ENCODE data around the gene FAM219A. TPM values are rescaled to one million over a fixed set of nuclear protein-coding genes. Genes with fewer than 3 reads are reported as not detected.

The FAM219A gene
- total RNA-seq, 1 donor from 2014 or later: 19.7 TPM

- DNase-seq (ENCODE audit: low spot score): no peak
- H3K36me3 Mint-ChIP-seq (ENCODE audit: low read depth): no peaks in the 10 kb centered on the region
- no peak overlapping the region for H3K27ac Mint-ChIP-seq
- H3K27me3 Mint-ChIP-seq (ENCODE audit: low read depth): no peaks in the 10 kb centered on the region
- intact Hi-C loops (cut with micrococcal nuclease): no loop called here
- H3K4me3 Mint-ChIP-seq (ENCODE audit: low read depth): no peak overlapping the region
- H3K9me3 Mint-ChIP-seq: no peaks in the 10 kb centered on the region
- no peaks in the 10 kb centered on the region for H3K4me1 Mint-ChIP-seq (ENCODE audit: low read depth)
Observed at GRCh38 chr9:34431667-34432066, 26.7 kb downstream of the FAM219A start.

DNA sequence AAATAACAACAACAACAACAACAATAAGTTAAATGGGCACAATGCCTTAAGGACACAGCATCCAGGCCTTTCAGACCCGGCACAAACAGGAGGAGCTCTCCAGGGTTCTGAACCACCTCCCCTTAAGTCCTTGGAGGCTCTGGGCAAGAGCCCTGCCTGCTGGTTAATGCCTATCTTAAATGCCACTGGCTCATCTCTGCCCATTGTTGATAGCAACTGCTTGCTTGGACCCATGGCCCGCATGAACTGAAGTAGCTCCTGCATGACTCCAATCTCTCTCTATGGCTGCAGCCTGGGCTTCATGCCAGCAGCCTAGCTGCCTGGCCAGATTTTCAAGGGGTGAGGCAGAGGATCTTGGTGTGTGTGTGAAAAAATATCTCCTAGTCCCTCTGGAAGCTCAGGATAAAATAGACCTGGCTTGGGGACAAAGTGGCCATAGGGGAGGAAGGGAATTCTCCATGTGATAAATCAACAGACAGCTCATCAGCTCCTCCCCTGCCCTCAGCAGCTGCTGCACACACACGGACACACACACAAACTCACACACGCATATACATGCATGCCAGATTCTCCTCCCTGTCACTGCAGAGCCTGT lies 27.4 kb downstream of the FAM219A start:
- Mint-ChIP-seq H3K27me3 (ENCODE audit: low read depth) (no peaks in the 10 kb centered on the region), H3K4me3 (ENCODE audit: low read depth) (no peak overlapping the region), H3K27ac (no peak overlapping the region), H3K9me3 (no peaks in the 10 kb centered on the region), H3K4me1 (ENCODE audit: low read depth) (no peaks in the 10 kb centered on the region), H3K36me3 (ENCODE audit: low read depth) (no peaks in the 10 kb centered on the region)
- no peak for DNase-seq (ENCODE audit: low spot score)
- intact Hi-C loops (cut with micrococcal nuclease): no loop called here

GRCh38 chr9:34428325-34428958 lies 29.9 kb downstream of the FAM219A start:
- Mint-ChIP-seq H3K27me3 (ENCODE audit: low read depth) (no peaks in the 10 kb centered on the region), H3K36me3 (ENCODE audit: low read depth) (no peaks in the 10 kb centered on the region), H3K9me3 (no peaks in the 10 kb centered on the region), H3K4me1 (ENCODE audit: low read depth) (no peaks in the 10 kb centered on the region), H3K27ac (no peak overlapping the region), H3K4me3 (ENCODE audit: low read depth) (no peak overlapping the region)
- intact Hi-C loops (cut with micrococcal nuclease): no loop called here
- DNase-seq (ENCODE audit: low spot score): no peak

DNA sequence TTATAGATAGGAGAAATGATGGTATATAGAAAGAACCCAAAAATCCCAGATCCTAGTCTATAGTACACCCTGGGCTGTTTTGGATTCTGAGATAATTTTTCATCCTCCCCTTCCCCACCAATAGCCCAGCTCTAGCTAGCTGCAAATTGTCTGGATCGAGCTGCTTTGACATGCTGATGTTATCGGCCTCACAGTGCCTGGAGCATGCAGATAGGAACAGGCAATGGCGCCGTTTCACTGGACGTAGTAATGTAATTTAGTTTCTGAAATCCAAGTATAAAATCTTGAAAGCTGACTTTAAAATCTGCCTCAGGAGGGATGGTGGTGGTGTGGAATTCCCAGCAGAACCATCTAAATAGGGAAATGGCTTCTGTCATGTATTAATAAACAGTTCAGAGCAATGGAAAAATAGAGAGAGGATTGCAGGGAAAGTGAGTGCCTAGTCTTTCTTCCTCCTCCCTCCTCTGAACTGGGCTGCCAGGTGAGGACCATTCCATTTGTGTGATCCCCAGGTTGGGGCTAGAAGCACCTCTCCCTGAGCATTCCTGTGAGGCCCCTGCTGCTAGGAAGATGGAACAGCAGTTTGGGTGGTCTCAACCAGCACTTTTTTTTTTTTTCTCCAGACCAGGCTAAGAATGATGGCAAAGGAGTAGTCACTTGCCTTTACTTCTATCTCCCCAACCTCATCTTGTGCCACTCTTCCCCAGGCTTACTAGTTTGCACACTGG lies 31.9 kb downstream of the FAM219A start:
- Mint-ChIP-seq H3K27me3 (ENCODE audit: low read depth) (no peaks in the 10 kb centered on the region), H3K27ac (no peak overlapping the region), H3K9me3 (no peaks in the 10 kb centered on the region), H3K4me3 (ENCODE audit: low read depth) (no peak overlapping the region), H3K4me1 (ENCODE audit: low read depth) (no peaks in the 10 kb centered on the region), H3K36me3 (ENCODE audit: low read depth) (no peaks in the 10 kb centered on the region)
- intact Hi-C loops (cut with micrococcal nuclease): no loop called here
- DNase-seq (ENCODE audit: low spot score): no peak

- Mint-ChIP-seq H3K27me3 (ENCODE audit: low read depth) (no peaks in the 10 kb centered on the region), H3K4me1 (ENCODE audit: low read depth) (no peaks in the 10 kb centered on the region), H3K36me3 (ENCODE audit: low read depth) (no peaks in the 10 kb centered on the region), H3K4me3 (ENCODE audit: low read depth) (no peak overlapping the region), H3K27ac (no peak overlapping the region), H3K9me3 (no peaks in the 10 kb centered on the region)
- DNase-seq (ENCODE audit: low spot score): no peak
- intact Hi-C loops (cut with micrococcal nuclease): no loop called here
Observed at GRCh38 chr9:34419716-34420504, 38.5 kb downstream of the FAM219A start.

DNA sequence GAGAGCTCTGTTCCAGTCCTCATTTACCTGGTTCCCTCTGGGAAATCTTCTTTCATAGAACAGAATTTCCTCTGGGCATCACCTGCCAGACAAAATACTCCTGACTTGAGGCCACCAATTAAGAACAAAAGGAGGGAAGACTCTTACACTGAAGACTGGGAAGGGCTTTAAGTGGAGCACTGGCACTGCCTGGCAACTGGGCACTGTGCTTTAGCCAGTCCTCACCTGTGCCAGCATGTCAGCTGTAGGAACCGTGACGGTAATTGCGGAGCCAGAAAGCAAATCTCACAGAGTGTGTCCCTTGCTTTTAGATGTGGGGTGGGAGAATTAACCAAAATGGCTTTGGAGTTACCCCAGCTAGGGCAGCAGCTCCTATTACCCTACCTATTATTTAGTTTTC lies 40.6 kb downstream of the FAM219A start:
- no peaks in the 10 kb centered on the region for H3K27me3 Mint-ChIP-seq (ENCODE audit: low read depth)
- H3K27ac Mint-ChIP-seq: no peak overlapping the region
- DNase-seq (ENCODE audit: low spot score): no peak

GRCh38 chr9:34413231-34413852 lies 45.0 kb downstream of the FAM219A start:
- peak; percentile 25 for DNase-seq (ENCODE audit: low spot score)
- Mint-ChIP-seq H3K9me3 (no peaks in the 10 kb centered on the region), H3K36me3 (ENCODE audit: low read depth) (no peaks in the 10 kb centered on the region), H3K27ac (no peak overlapping the region), H3K4me1 (ENCODE audit: low read depth) (no peaks in the 10 kb centered on the region), H3K4me3 (ENCODE audit: low read depth) (no peak overlapping the region), H3K27me3 (ENCODE audit: low read depth) (no peaks in the 10 kb centered on the region)
- intact Hi-C loops (cut with micrococcal nuclease): no loop called here

More for the DNA sequence above, 40.6 kb downstream of the FAM219A start:
- Mint-ChIP-seq H3K36me3 (ENCODE audit: low read depth) (no peaks in the 10 kb centered on the region), H3K9me3 (no peaks in the 10 kb centered on the region), H3K4me1 (ENCODE audit: low read depth) (no peaks in the 10 kb centered on the region), H3K4me3 (ENCODE audit: low read depth) (no peak overlapping the region)
- intact Hi-C loops (cut with micrococcal nuclease): no loop called here

DNA sequence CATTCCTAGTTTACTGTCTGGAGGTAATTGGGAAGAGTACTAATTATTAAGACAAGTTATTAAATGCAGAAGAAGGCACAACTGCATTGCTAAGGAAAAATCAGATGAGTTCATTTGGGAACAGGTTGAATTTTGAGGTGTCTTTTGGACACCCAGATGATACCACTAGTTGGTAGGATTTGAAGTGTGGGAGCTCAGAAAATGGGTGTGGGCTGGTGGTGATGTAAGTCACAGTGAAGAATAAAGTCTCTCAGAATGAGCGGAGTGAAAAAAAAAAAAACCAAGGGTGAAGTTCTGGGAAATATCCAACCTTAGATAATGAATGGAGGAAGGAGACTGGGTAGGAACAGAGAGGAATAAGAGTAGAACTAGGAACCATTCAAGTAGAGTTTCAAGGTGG lies 46.0 kb downstream of the FAM219A start:
- H3K9me3 Mint-ChIP-seq: no peaks in the 10 kb centered on the region
- H3K27me3 Mint-ChIP-seq (ENCODE audit: low read depth): no peaks in the 10 kb centered on the region
- H3K4me3 Mint-ChIP-seq (ENCODE audit: low read depth): no peak overlapping the region
- no peak overlapping the region for H3K27ac Mint-ChIP-seq
- no peak for DNase-seq (ENCODE audit: low spot score)
- intact Hi-C loops (cut with micrococcal nuclease): no loop called here
- no peaks in the 10 kb centered on the region for H3K36me3 Mint-ChIP-seq (ENCODE audit: low read depth)
- no peaks in the 10 kb centered on the region for H3K4me1 Mint-ChIP-seq (ENCODE audit: low read depth)

DNA sequence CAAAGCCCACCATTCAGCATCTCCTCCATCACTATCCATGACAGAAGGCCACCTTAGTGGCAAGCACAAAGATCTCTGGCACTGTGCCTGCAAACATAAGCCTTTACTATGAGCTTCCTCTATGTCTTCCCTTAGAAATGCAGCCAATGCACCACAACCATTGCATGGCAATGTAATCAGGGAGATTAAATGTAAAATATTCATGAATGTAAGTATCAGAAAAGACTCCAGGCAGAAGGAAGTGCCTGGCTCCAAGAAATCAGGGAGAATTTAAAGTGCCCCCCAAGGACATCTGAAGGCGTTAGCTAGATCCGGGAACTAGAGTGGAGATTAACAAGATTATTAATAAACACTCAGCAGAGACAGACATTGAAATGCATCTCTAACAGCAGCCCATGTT lies 49.2 kb downstream of the FAM219A start:
- H3K4me1 Mint-ChIP-seq (ENCODE audit: low read depth): no peaks in the 10 kb centered on the region
- no peaks in the 10 kb centered on the region for H3K36me3 Mint-ChIP-seq (ENCODE audit: low read depth)
- H3K4me3 Mint-ChIP-seq (ENCODE audit: low read depth): no peak overlapping the region
- no peaks in the 10 kb centered on the region for H3K27me3 Mint-ChIP-seq (ENCODE audit: low read depth)
- H3K27ac Mint-ChIP-seq: no peak overlapping the region
- H3K9me3 Mint-ChIP-seq: no peaks in the 10 kb centered on the region
- no peak for DNase-seq (ENCODE audit: low spot score)
- intact Hi-C loops (cut with micrococcal nuclease): no loop called here

- H3K27ac Mint-ChIP-seq: no peak overlapping the region
- no peak overlapping the region for H3K4me3 Mint-ChIP-seq (ENCODE audit: low read depth)
- no peaks in the 10 kb centered on the region for H3K27me3 Mint-ChIP-seq (ENCODE audit: low read depth)
- intact Hi-C loops (cut with micrococcal nuclease): no loop called here
- no peaks in the 10 kb centered on the region for H3K9me3 Mint-ChIP-seq
- no peak for DNase-seq (ENCODE audit: low spot score)
- H3K36me3 Mint-ChIP-seq (ENCODE audit: low read depth): no peaks in the 10 kb centered on the region
- no peaks in the 10 kb centered on the region for H3K4me1 Mint-ChIP-seq (ENCODE audit: low read depth)
Observed at GRCh38 chr9:34408173-34408572, 50.2 kb downstream of the FAM219A start.

- Mint-ChIP-seq H3K27me3 (ENCODE audit: low read depth) (no peaks in the 10 kb centered on the region), H3K9me3 (no peaks in the 10 kb centered on the region), H3K4me1 (ENCODE audit: low read depth) (no peaks in the 10 kb centered on the region), H3K4me3 (ENCODE audit: low read depth) (no peak overlapping the region), H3K27ac (no peak overlapping the region), H3K36me3 (ENCODE audit: low read depth) (no peaks in the 10 kb centered on the region)
- no peak for DNase-seq (ENCODE audit: low spot score)
- intact Hi-C loops (cut with micrococcal nuclease): no loop called here
Observed at GRCh38 chr9:34406219-34406618, 52.2 kb downstream of the FAM219A start.

- no peak overlapping the region for H3K4me3 Mint-ChIP-seq (ENCODE audit: low read depth)
- no peaks in the 10 kb centered on the region for H3K27me3 Mint-ChIP-seq (ENCODE audit: low read depth)
- intact Hi-C loops (cut with micrococcal nuclease): no loop called here
- no peaks in the 10 kb centered on the region for H3K4me1 Mint-ChIP-seq (ENCODE audit: low read depth)
- no peak overlapping the region for H3K27ac Mint-ChIP-seq
- no peaks in the 10 kb centered on the region for H3K9me3 Mint-ChIP-seq
- DNase-seq (ENCODE audit: low spot score): no peak
- no peaks in the 10 kb centered on the region for H3K36me3 Mint-ChIP-seq (ENCODE audit: low read depth)
Observed at GRCh38 chr9:34405719-34406118, 52.7 kb downstream of the FAM219A start.
